H1 (cell line): ENCODE measurements around the gene GPC3. TPM values are rescaled to one million over a fixed set of nuclear protein-coding genes. Genes with fewer than 3 reads are reported as not detected.

Experiments
- CTCF ChIA-PET: fragments of 300-600 bp; sonication (Branson Sonifier 250); formaldehyde crosslinking; loops from one replicate; lab custom pipeline; 2021; ENCODE audit not compliant: partially characterized antibody; lab: Charles Lee
- POLR2A ChIA-PET: fragments of 300-600 bp; sonication (Branson Sonifier 250); formaldehyde crosslinking; loops from one replicate; lab custom pipeline; 2021; ENCODE audit warnings: inconsistent platforms; ENCODE audit not compliant: partially characterized antibody; lab: Charles Lee
- DNase-seq, 2 experiments: peaks; one replicate each; pipeline versions ENCODE4 v3.0.0 to v3.0.0-alpha.2; 2010 to 2022; ENCODE audit warnings: low spot score in 2 of 2, low read depth in 1 of 2, mixed read lengths in 1 of 2
- FAIRE-seq: peaks from 2 replicates; lab custom pipeline; 2011; peaks lifted over from hg19 to GRCh38; lab: Jason Lieb, UNC
- H2AFZ ChIP-seq: 2 replicates; pipeline ENCODE4 v1.8.1; 2012; ENCODE audit warnings: low read length, inconsistent platforms
- H2AK5ac ChIP-seq: 2 replicates; pipeline ENCODE4 v1.6.1; 2013; ENCODE audit warnings: low read depth, low read length
- H2BK120ac ChIP-seq: replicated peaks from 2 replicates; pipeline ENCODE3; 2013; ENCODE audit warnings: low read depth, low read length, inconsistent platforms
- H2BK12ac ChIP-seq: 2 replicates; pipeline ENCODE4 v1.6.1; 2013; ENCODE audit warnings: low read depth, low read length
- H2BK15ac ChIP-seq: 2 replicates; pipeline ENCODE4 v1.6.1; 2013; ENCODE audit warnings: low read length
- H2BK20ac ChIP-seq: 2 replicates; pipeline ENCODE4 v1.6.1; 2013; ENCODE audit warnings: low read length
- H2BK5ac ChIP-seq: 2 replicates; pipeline ENCODE4 v1.6.1; 2013; ENCODE audit warnings: low read depth, low read length
- H3K14ac ChIP-seq: 2 replicates; pipeline ENCODE4 v1.6.1; 2013; ENCODE audit warnings: inconsistent platforms; ENCODE audit not compliant: insufficient read length
- H3K18ac ChIP-seq: 2 replicates; pipeline ENCODE4 v1.6.1; 2013; ENCODE audit warnings: low read length; ENCODE audit errors: extremely low read depth
- H3K23ac ChIP-seq: 2 replicates; pipeline ENCODE4 v1.6.1; 2013; ENCODE audit warnings: inconsistent platforms; ENCODE audit not compliant: insufficient read length
- H3K23me2 ChIP-seq: 2 replicates; pipeline ENCODE4 v1.6.1; 2013; ENCODE audit warnings: low read depth, low read length
- H3K27ac ChIP-seq: 2 replicates; pipeline ENCODE4 v1.6.1; 2011; ENCODE audit warnings: low read depth, low read length, inconsistent platforms
- H3K27me3 ChIP-seq, 4 experiments: replicated peaks in 1 of 4; 1 replicate in 1 of 4; 2 replicates in 3 of 4; pipeline versions ENCODE4 v1.6.1 to v1.8.1; 2011 to 2013; ENCODE audit warnings: low read length in 3 of 4, mild to moderate bottlenecking in 3 of 4, inconsistent platforms in 2 of 4, mixed read lengths in 2 of 4, moderate library complexity in 1 of 4; ENCODE audit not compliant: control insufficient read depth in 3 of 4, insufficient read depth in 3 of 4; ENCODE audit errors: extremely low read depth in 1 of 4
- H3K36me3 ChIP-seq, 4 experiments: 2 replicates each; pipeline versions ENCODE4 v1.6.1 to v1.8.1; 2011 to 2013; ENCODE audit warnings: mild to moderate bottlenecking in 4 of 4, low read length in 3 of 4, moderate library complexity in 2 of 4, control low read depth in 1 of 4, inconsistent platforms in 1 of 4; ENCODE audit not compliant: insufficient read depth in 4 of 4, control insufficient read depth in 2 of 4
- H3K4ac ChIP-seq: replicated peaks from 2 replicates; pipeline ENCODE3; 2013; ENCODE audit warnings: low read length, low read depth, mixed read lengths, inconsistent platforms; ENCODE audit not compliant: insufficient read length
- H3K4me1 ChIP-seq, 4 experiments: replicated peaks in 1 of 4; 1 replicate in 1 of 4; 2 replicates in 3 of 4; pipeline versions ENCODE4 v1.6.1 to v1.8.1; 2011 to 2013; ENCODE audit warnings: low read length in 3 of 4, inconsistent platforms in 2 of 4, mixed read lengths in 1 of 4; ENCODE audit not compliant: insufficient read depth in 4 of 4, control insufficient read depth in 3 of 4
- H3K4me2 ChIP-seq, 2 experiments: 2 replicates each; pipeline versions ENCODE4 v1.6.1 to v1.8.1; 2011 to 2013; ENCODE audit warnings: low read depth in 2 of 2, low read length in 2 of 2, control low read depth in 1 of 2, inconsistent platforms in 1 of 2, mild to moderate bottlenecking in 1 of 2; ENCODE audit not compliant: insufficient read depth in 1 of 2
- H3K4me3 ChIP-seq, 4 experiments: fragments of 200-600, 300-600 bp in 1 of 4; sonication (generic), shearing (Covaris generic), sonication (Bioruptor Twin) in 1 of 4; 2 replicates each; pipeline versions ENCODE4 v1.5.1 to v1.8.1; 2011 to 2016; ENCODE audit warnings: low read length in 4 of 4, low read depth in 3 of 4, control low read depth in 2 of 4, inconsistent platforms in 2 of 4, mild to moderate bottlenecking in 2 of 4, mixed read lengths in 1 of 4, moderate library complexity in 1 of 4; ENCODE audit not compliant: insufficient read depth in 2 of 4; ENCODE audit errors: extremely low read depth in 1 of 4
- H3K56ac ChIP-seq: replicated peaks from 2 replicates; pipeline ENCODE3; 2013; ENCODE audit warnings: low read depth, mild to moderate bottlenecking, mixed read lengths, low read length, inconsistent platforms; ENCODE audit not compliant: insufficient read length
- H3K79me1 ChIP-seq: 2 replicates; pipeline ENCODE4 v1.6.1; 2013; ENCODE audit warnings: low read depth, low read length, control low read depth
- H3K79me2 ChIP-seq, 2 experiments: 2 replicates each; pipeline versions ENCODE4 v1.6.1 to v1.8.1; 2012 to 2013; ENCODE audit warnings: low read length in 2 of 2, mild to moderate bottlenecking in 2 of 2, inconsistent platforms in 1 of 2; ENCODE audit not compliant: insufficient read depth in 2 of 2, control insufficient read depth in 1 of 2
- H3K9ac ChIP-seq, 4 experiments: replicated peaks in 1 of 4; 1 replicate in 1 of 4; 2 replicates in 3 of 4; pipeline versions ENCODE4 v1.6.1 to v1.8.1; 2011 to 2013; ENCODE audit warnings: low read depth in 3 of 4, low read length in 3 of 4, control low read depth in 2 of 4, mild to moderate bottlenecking in 2 of 4, moderate library complexity in 2 of 4, inconsistent platforms in 1 of 4; ENCODE audit errors: extremely low read depth in 1 of 4
- H3K9me3 ChIP-seq, 2 experiments: 2 replicates each; pipeline versions ENCODE4 v1.6.1 to v1.8.1; 2012 to 2013; ENCODE audit warnings: mild to moderate bottlenecking in 2 of 2, moderate library complexity in 2 of 2, control low read depth in 1 of 2, inconsistent platforms in 1 of 2, low read depth in 1 of 2, low read length in 1 of 2, mixed read lengths in 1 of 2; ENCODE audit not compliant: insufficient read depth in 2 of 2
- H4K20me1 ChIP-seq, 2 experiments: replicated peaks in 1 of 2; 2 replicates each; pipeline versions ENCODE3 to v1.8.1; 2011 to 2013; ENCODE audit warnings: inconsistent platforms in 2 of 2, low read length in 2 of 2, mild to moderate bottlenecking in 1 of 2; ENCODE audit not compliant: insufficient read depth in 2 of 2, control insufficient read depth in 1 of 2
- H4K5ac ChIP-seq: 2 replicates; pipeline ENCODE4 v1.6.1; 2013; ENCODE audit warnings: low read length, low read depth, mixed read lengths, inconsistent platforms; ENCODE audit not compliant: insufficient read length
- H4K8ac ChIP-seq: 2 replicates; pipeline ENCODE4 v1.8.0; 2013; ENCODE audit warnings: mild to moderate bottlenecking, moderate library complexity, low read length, inconsistent platforms; ENCODE audit not compliant: insufficient read depth; ENCODE audit errors: extremely low read depth
- H4K91ac ChIP-seq: replicated peaks from 2 replicates; pipeline ENCODE3; 2013; ENCODE audit warnings: low read length, mixed read lengths, inconsistent platforms; ENCODE audit not compliant: insufficient read length
- CHD1 ChIP-seq: IDR thresholded peaks from 2 replicates; pipeline ENCODE4 v1.6.1; 2012; ENCODE audit warnings: low read depth, low read length, improper control_type of control experiment
- RBBP5 ChIP-seq: IDR thresholded peaks from 2 replicates; pipeline ENCODE4 v1.7.1; 2012; ENCODE audit warnings: low read depth, mild to moderate bottlenecking, inconsistent platforms, low read length, moderate library complexity, borderline replicate concordance
- RFX5 ChIP-seq: IDR thresholded peaks from 2 replicates; pipeline ENCODE4 v1.6.1; 2011; ENCODE audit warnings: low read depth, low read length, improper control_type of control experiment, borderline replicate concordance
- WGBS, 2 experiments: shearing (Covaris generic) in 1 of 2; methylation state at CpG; one replicate each; pipeline versions ENCODE4 v1.1.6 to v1.1.7; 2013 to 2015; ENCODE audit warnings: low lambda C conversion rate in 2 of 2, mixed read lengths in 2 of 2, inconsistent platforms in 1 of 2, low coverage in 1 of 2, missing lambda C conversion rate in 1 of 2; ENCODE audit not compliant: insufficient replicate concordance in 2 of 2, insufficient coverage in 1 of 2, insufficient read length in 1 of 2; ENCODE audit errors: extremely low coverage in 1 of 2, missing lambda C conversion rate in 1 of 2; 5-methylcytosine and 5-hydroxymethylcytosine counted together
- polyA plus RNA-seq, 7 experiments: library from polyadenylated mRNA; depleted of rRNA in 3 of 7; stranded (reverse) in 5 of 7; unstranded in 2 of 7; fragments of >200 nt in 5 of 7; fragments of 200-250 nt in 2 of 7; gene quantifications; 1 replicate in 5 of 7; 2 replicates in 1 of 7; 4 replicates in 1 of 7; pipeline versions ENCODE4 v1.2.1 to v1.2.3, GENCODE V29; 2011 to 2013; ENCODE audit warnings: missing spikeins in 2 of 7, mixed read lengths in 2 of 7
- total RNA-seq: library from RNA; stranded (reverse); fragmentation: NEBNext Ultra II Directional; extraction: Animal tissue kit (Norgen Biotek cat#: 25700); gene quantifications from 2 replicates; pipeline ENCODE4 v1.2.1, GENCODE V29; 2021

GPC3 gene
- total and polyA plus RNA-seq, 2 of the 8 experiments (the other 6 are each of a cell fraction or from before 2014, with no cell fraction given) = 64.8 to 71.9 TPM

GRCh38 chrX:133933316-133933715 is 52.1 kb downstream of the GPC3 start:
- H2BK5ac ChIP-seq = no peak overlapping the region
- H3K4me3 ChIP-seq = no peak overlapping the region
- no peak overlapping the region for H3K18ac ChIP-seq
- no peak overlapping the region for H2BK20ac ChIP-seq
- H3K9me3 ChIP-seq = no peaks in the 10 kb centered on the region
- ChIA-PET CTCF (interaction anchor here (0.6 to 1.5 kb wide), 3 partner anchors 11 to 89 kb away, joined by 3 to 5 read pairs (median 3); no protein-coding TSS in a partner anchor), POLR2A (no interaction called here)
- H4K8ac ChIP-seq = no peak overlapping the region
- FAIRE-seq (no peak), DNase-seq (no peak)
- no peak overlapping the region for H4K91ac ChIP-seq
- no peak overlapping the region for H2BK12ac ChIP-seq
- H3K79me1 ChIP-seq = no peaks in the 10 kb centered on the region
- no peaks in the 10 kb centered on the region for H3K79me2 ChIP-seq
- H2BK15ac ChIP-seq = no peak overlapping the region
- no peak overlapping the region for H3K56ac ChIP-seq
- no peak overlapping the region for H3K14ac ChIP-seq
- H4K20me1 ChIP-seq = no peaks in the 10 kb centered on the region
- no peak overlapping the region for H2AK5ac ChIP-seq
- no peak overlapping the region for H3K23ac ChIP-seq
- no peak overlapping the region for H3K4ac ChIP-seq
- no peak overlapping the region for H2AFZ ChIP-seq
- H3K9ac ChIP-seq = no peak overlapping the region
- H3K4me1 ChIP-seq = no peaks in the 10 kb centered on the region
- no peak overlapping the region for H4K5ac ChIP-seq
- WGBS, 2 experiments = 92% methylated on average over 2 of the region's 2 CpGs; no CpG with 5 or more reads in 1 of the 2 experiments
- H3K36me3 ChIP-seq = peaks cover 0 to 3% (median 0%) of the 10 kb centered on the region in 4 experiments; a peak in 1 of 8 replicates
- H3K27ac ChIP-seq = no peak overlapping the region
- H3K23me2 ChIP-seq = no peaks in the 10 kb centered on the region
- H3K27me3 ChIP-seq = no peaks in the 10 kb centered on the region
- H3K4me2 ChIP-seq = no peak overlapping the region
- no peak overlapping the region for H2BK120ac ChIP-seq
- TF ChIP-seq CHD1 (no peak), RBBP5 (no peak), RFX5 (no peak)
